Central memory CD8-positive, alpha-beta T cell (primary cell): ENCODE measurements around the gene NSFL1C.

Source experiments
- ATAC-seq: fragments of 150-1000 bp; cut with Tn5 transposase; replicated peaks from 2 replicates; pipeline ENCODE4 v1.10.0; 2022; ENCODE audit warnings: mild to moderate bottlenecking, moderate FRiP score, moderate number of reproducible peaks; ENCODE audit not compliant: poor library complexity, severe bottlenecking; ENCODE audit errors: extremely low read depth
- DNase-seq, 2 donors: peaks; one replicate each; pipeline ENCODE4 v3.0.0; 2021; ENCODE audit warnings: low spot score in 2 of 2
- H3K27ac Mint-ChIP-seq: one replicate; pipeline ENCODE4 v1.8.0; 2022; ENCODE audit warnings: low read depth, mild to moderate bottlenecking, moderate library complexity, mixed read lengths
- H3K27me3 Mint-ChIP-seq: one replicate; pipeline ENCODE4 v1.8.0; 2022; ENCODE audit warnings: mixed read lengths
- H3K36me3 Mint-ChIP-seq: one replicate; pipeline ENCODE4 v1.8.0; 2022; ENCODE audit warnings: mild to moderate bottlenecking, moderate library complexity, mixed read lengths; ENCODE audit not compliant: insufficient read depth
- H3K4me1 Mint-ChIP-seq: one replicate; pipeline ENCODE4 v1.8.0; 2022; ENCODE audit warnings: mixed read lengths
- H3K4me3 Mint-ChIP-seq: one replicate; pipeline ENCODE4 v1.8.0; 2022; ENCODE audit warnings: mild to moderate bottlenecking, moderate library complexity, mixed read lengths
- H3K9me3 Mint-ChIP-seq: one replicate; pipeline ENCODE4 v1.8.0; 2022; ENCODE audit warnings: mixed read lengths

Gene NSFL1C

GRCh38 chr20:1441133-1441532, 25.5 kb downstream of the NSFL1C start:
- ATAC-seq: no peak
- Mint-ChIP-seq H3K27me3 (no peaks in the 10 kb centered on the region), H3K36me3 (peaks cover 34% of the 10 kb centered on the region), H3K4me1 (peaks cover 18% of the 10 kb centered on the region), H3K9me3 (no peaks in the 10 kb centered on the region), H3K27ac (no peak overlapping the region), H3K4me3 (no peak overlapping the region)
- no peak for DNase-seq

GRCh38 chr20:1440024-1440423, 26.6 kb downstream of the NSFL1C start:
- no peak for ATAC-seq
- Mint-ChIP-seq H3K36me3 (peaks cover 26% of the 10 kb centered on the region), H3K9me3 (no peaks in the 10 kb centered on the region), H3K4me1 (peaks cover 21% of the 10 kb centered on the region), H3K27ac (peak overlapping the region; percentile 16), H3K27me3 (no peaks in the 10 kb centered on the region), H3K4me3 (no peak overlapping the region)
- DNase-seq: no peak

- H3K27me3 Mint-ChIP-seq: no peaks in the 10 kb centered on the region
- no peaks in the 10 kb centered on the region for H3K9me3 Mint-ChIP-seq
- H3K27ac Mint-ChIP-seq: no peak overlapping the region
- DNase-seq (no peak), ATAC-seq (no peak)
- no peak overlapping the region for H3K4me3 Mint-ChIP-seq
- H3K4me1 Mint-ChIP-seq: peaks cover 33% of the 10 kb centered on the region
- peaks cover 19% of the 10 kb centered on the region for H3K36me3 Mint-ChIP-seq
These were observed 28.3 kb downstream of the NSFL1C start for GRCh38 chr20:1438361-1438760.

GRCh38 chr20:1437235-1437904, 29.3 kb downstream of the NSFL1C start:
- Mint-ChIP-seq H3K4me3 (no peak overlapping the region), H3K9me3 (no peaks in the 10 kb centered on the region), H3K27me3 (peaks cover 7% of the 10 kb centered on the region), H3K4me1 (peaks cover 33% of the 10 kb centered on the region), H3K36me3 (peaks cover 12% of the 10 kb centered on the region), H3K27ac (no peak overlapping the region)
- ATAC-seq (no peak), DNase-seq (peak; percentile 57 to 65)

- peaks cover 19% of the 10 kb centered on the region for H3K27me3 Mint-ChIP-seq
- peaks cover 37% of the 10 kb centered on the region for H3K4me1 Mint-ChIP-seq
- H3K9me3 Mint-ChIP-seq: no peaks in the 10 kb centered on the region
- no peak for DNase-seq
- no peak for ATAC-seq
- H3K36me3 Mint-ChIP-seq: peaks cover 9% of the 10 kb centered on the region
- H3K27ac Mint-ChIP-seq: no peak overlapping the region
- H3K4me3 Mint-ChIP-seq: no peak overlapping the region
These were observed 30.4 kb downstream of the NSFL1C start for GRCh38 chr20:1436263-1436662.

GRCh38 chr20:1435337-1435699, 31.3 kb downstream of the NSFL1C start:
- H3K36me3 Mint-ChIP-seq: peaks cover 9% of the 10 kb centered on the region
- H3K4me1 Mint-ChIP-seq: peaks cover 29% of the 10 kb centered on the region
- H3K4me3 Mint-ChIP-seq: peak overlapping the region; percentile 31
- no peak overlapping the region for H3K27ac Mint-ChIP-seq
- ATAC-seq (no peak), DNase-seq (no peak)
- H3K9me3 Mint-ChIP-seq: no peaks in the 10 kb centered on the region
- peaks cover 28% of the 10 kb centered on the region for H3K27me3 Mint-ChIP-seq

- H3K9me3 Mint-ChIP-seq: no peaks in the 10 kb centered on the region
- no peak overlapping the region for H3K27ac Mint-ChIP-seq
- peaks cover 25% of the 10 kb centered on the region for H3K4me1 Mint-ChIP-seq
- peak overlapping the region; percentile 31 for H3K4me3 Mint-ChIP-seq
- peaks cover 7% of the 10 kb centered on the region for H3K36me3 Mint-ChIP-seq
- DNase-seq: peak in 1 of 2 donors; percentile 59
- ATAC-seq: peak; percentile 89
- peaks cover 34% of the 10 kb centered on the region for H3K27me3 Mint-ChIP-seq
These were observed 31.9 kb downstream of the NSFL1C start for GRCh38 chr20:1434571-1435336.

GRCh38 chr20:1431158-1431557, 35.5 kb downstream of the NSFL1C start:
- ATAC-seq (no peak), DNase-seq (no peak)
- H3K4me3 Mint-ChIP-seq: no peak overlapping the region
- H3K4me1 Mint-ChIP-seq: peaks cover 19% of the 10 kb centered on the region
- H3K27me3 Mint-ChIP-seq: peaks cover 65% of the 10 kb centered on the region
- no peak overlapping the region for H3K27ac Mint-ChIP-seq
- peaks cover 6% of the 10 kb centered on the region for H3K36me3 Mint-ChIP-seq
- H3K9me3 Mint-ChIP-seq: no peaks in the 10 kb centered on the region

GRCh38 chr20:1430004-1430451, 36.6 kb downstream of the NSFL1C start:
- peaks cover 76% of the 10 kb centered on the region for H3K27me3 Mint-ChIP-seq
- ATAC-seq (no peak), DNase-seq (no peak)
- H3K4me1 Mint-ChIP-seq: peaks cover 17% of the 10 kb centered on the region
- H3K4me3 Mint-ChIP-seq: no peak overlapping the region
- H3K36me3 Mint-ChIP-seq: peaks cover 6% of the 10 kb centered on the region
- H3K27ac Mint-ChIP-seq: no peak overlapping the region
- no peaks in the 10 kb centered on the region for H3K9me3 Mint-ChIP-seq

- no peaks in the 10 kb centered on the region for H3K36me3 Mint-ChIP-seq
- DNase-seq (no peak), ATAC-seq (no peak)
- H3K27me3 Mint-ChIP-seq: peaks cover 84% of the 10 kb centered on the region
- H3K4me3 Mint-ChIP-seq: no peak overlapping the region
- H3K9me3 Mint-ChIP-seq: no peaks in the 10 kb centered on the region
- H3K4me1 Mint-ChIP-seq: peaks cover 9% of the 10 kb centered on the region
- H3K27ac Mint-ChIP-seq: no peak overlapping the region
These were observed 37.4 kb downstream of the NSFL1C start for GRCh38 chr20:1429143-1429728.

- H3K4me3 Mint-ChIP-seq: no peak overlapping the region
- H3K4me1 Mint-ChIP-seq: peaks cover 4% of the 10 kb centered on the region
- DNase-seq: no peak
- H3K36me3 Mint-ChIP-seq: no peaks in the 10 kb centered on the region
- no peaks in the 10 kb centered on the region for H3K9me3 Mint-ChIP-seq
- peaks cover 86% of the 10 kb centered on the region for H3K27me3 Mint-ChIP-seq
- ATAC-seq: no peak
- H3K27ac Mint-ChIP-seq: no peak overlapping the region
These were observed 39.1 kb downstream of the NSFL1C start for GRCh38 chr20:1427457-1428054.

- no peaks in the 10 kb centered on the region for H3K4me1 Mint-ChIP-seq
- no peaks in the 10 kb centered on the region for H3K36me3 Mint-ChIP-seq
- H3K9me3 Mint-ChIP-seq: no peaks in the 10 kb centered on the region
- no peak overlapping the region for H3K27ac Mint-ChIP-seq
- H3K27me3 Mint-ChIP-seq: peaks cover 83% of the 10 kb centered on the region
- no peak for DNase-seq
- no peak for ATAC-seq
- H3K4me3 Mint-ChIP-seq: no peak overlapping the region
These were observed 40.3 kb downstream of the NSFL1C start for GRCh38 chr20:1426231-1426849.
